H9 (cell line): ENCODE measurements around the gene AK4. TPM values are rescaled to one million over a fixed set of nuclear protein-coding genes. Genes with fewer than 3 reads are reported as not detected.

ENCODE experiments used
- DNase-seq: peaks from one replicate; pipeline ENCODE4 v3.0.0-alpha.2; 2017
- H2AFZ ChIP-seq: one replicate; pipeline ENCODE4 v1.6.1; 2013; ENCODE audit warnings: mild to moderate bottlenecking, low read length, control low read depth, moderate library complexity
- H2AK5ac ChIP-seq: 2 replicates; pipeline ENCODE4 v1.6.1; 2013; ENCODE audit warnings: low read length, control low read depth, mixed read lengths; ENCODE audit not compliant: insufficient read length
- H2BK120ac ChIP-seq: one replicate; pipeline ENCODE4 v1.6.1; 2013; ENCODE audit warnings: low read depth, mild to moderate bottlenecking, low read length, control low read depth, inconsistent platforms; ENCODE audit not compliant: poor library complexity, severe bottlenecking
- H2BK12ac ChIP-seq: 2 replicates; pipeline ENCODE4 v1.6.1; 2013; ENCODE audit warnings: low read length, control low read depth, mixed read lengths, low read depth; ENCODE audit not compliant: insufficient read length
- H2BK15ac ChIP-seq: 2 replicates; pipeline ENCODE4 v1.6.1; 2013; ENCODE audit warnings: low read depth, low read length, control low read depth
- H2BK20ac ChIP-seq: one replicate; pipeline ENCODE4 v1.6.1; 2013; ENCODE audit warnings: low read depth, mild to moderate bottlenecking, low read length, control low read depth, inconsistent platforms; ENCODE audit not compliant: poor library complexity, severe bottlenecking
- H2BK5ac ChIP-seq: 2 replicates; pipeline ENCODE4 v1.6.1; 2013; ENCODE audit warnings: low read length, control low read depth, mixed read lengths; ENCODE audit not compliant: insufficient read length
- H3K14ac ChIP-seq: 2 replicates; pipeline ENCODE4 v1.6.1; 2013; ENCODE audit warnings: low read length, control low read depth; ENCODE audit not compliant: insufficient read depth
- H3K18ac ChIP-seq: 2 replicates; pipeline ENCODE4 v1.6.1; 2013; ENCODE audit warnings: low read depth, mild to moderate bottlenecking, mixed read lengths, low read length, control low read depth; ENCODE audit not compliant: insufficient read length
- H3K23ac ChIP-seq: 2 replicates; pipeline ENCODE4 v1.6.1; 2013; ENCODE audit warnings: low read length, control low read depth, mixed read lengths, low read depth; ENCODE audit not compliant: insufficient read length
- H3K23me2 ChIP-seq: 2 replicates; pipeline ENCODE4 v1.6.1; 2013; ENCODE audit warnings: low read depth, mild to moderate bottlenecking, mixed read lengths, low read length, control low read depth; ENCODE audit not compliant: insufficient read length, poor library complexity, severe bottlenecking
- H3K27ac ChIP-seq: 2 replicates; pipeline ENCODE4 v1.5.1; 2013; ENCODE audit warnings: low read length, control low read depth, mixed read lengths, low read depth; ENCODE audit not compliant: insufficient read length
- H3K27me3 ChIP-seq: 2 replicates; pipeline ENCODE4 v1.6.1; 2013; ENCODE audit warnings: low read length, control low read depth, inconsistent platforms; ENCODE audit not compliant: insufficient read depth
- H3K4ac ChIP-seq: 2 replicates; pipeline ENCODE4 v1.6.1; 2013; ENCODE audit warnings: low read depth, mild to moderate bottlenecking, control low read depth, inconsistent platforms, low read length, moderate library complexity
- H3K4me1 ChIP-seq: 2 replicates; pipeline ENCODE4 v1.6.1; 2013; ENCODE audit warnings: low read length, control low read depth, inconsistent platforms; ENCODE audit not compliant: insufficient read depth
- H3K4me2 ChIP-seq: 2 replicates; pipeline ENCODE4 v1.6.1; 2013; ENCODE audit warnings: low read length, control low read depth, mixed read lengths; ENCODE audit not compliant: insufficient read length, insufficient read depth
- H3K56ac ChIP-seq: 2 replicates; pipeline ENCODE4 v1.6.1; 2013; ENCODE audit warnings: low read depth, mild to moderate bottlenecking, mixed read lengths, low read length, control low read depth; ENCODE audit not compliant: insufficient read length
- H3K79me1 ChIP-seq: 2 replicates; pipeline ENCODE4 v1.6.1; 2013; ENCODE audit warnings: low read depth, mild to moderate bottlenecking, moderate library complexity, low read length, control low read depth, inconsistent platforms; ENCODE audit not compliant: insufficient read depth, poor library complexity, severe bottlenecking
- H3K79me2 ChIP-seq: 2 replicates; pipeline ENCODE4 v1.6.1; 2013; ENCODE audit warnings: low read length, control low read depth, inconsistent platforms; ENCODE audit not compliant: insufficient read depth
- H3K9ac ChIP-seq: 2 replicates; pipeline ENCODE4 v1.6.1; 2013; ENCODE audit warnings: low read length, control low read depth, mixed read lengths; ENCODE audit not compliant: insufficient read length; ENCODE audit errors: extremely low read depth
- H3K9me3 ChIP-seq: one replicate; pipeline ENCODE4 v1.6.1; 2013; ENCODE audit warnings: low read depth, low read length, inconsistent platforms; ENCODE audit not compliant: control insufficient read depth
- H3T11ph ChIP-seq: one replicate; pipeline ENCODE4 v1.6.1; 2013; ENCODE audit warnings: mild to moderate bottlenecking, low read length, control low read depth, inconsistent platforms
- H4K20me1 ChIP-seq: one replicate; pipeline ENCODE4 v1.6.1; 2013; ENCODE audit not compliant: control insufficient read depth, insufficient read length, insufficient read depth
- H4K5ac ChIP-seq: 2 replicates; pipeline ENCODE4 v1.6.1; 2013; ENCODE audit warnings: low read depth, mild to moderate bottlenecking, mixed read lengths, low read length, control low read depth; ENCODE audit not compliant: insufficient read length
- H4K8ac ChIP-seq: replicated peaks from 2 replicates; pipeline ENCODE4 v1.6.1; 2013; ENCODE audit warnings: low read length, control low read depth, mixed read lengths, low read depth; ENCODE audit not compliant: insufficient read length
- H4K91ac ChIP-seq: 2 replicates; pipeline ENCODE4 v1.6.1; 2013; ENCODE audit warnings: low read depth, mild to moderate bottlenecking, moderate library complexity, mixed read lengths, low read length, control low read depth; ENCODE audit not compliant: insufficient read length
- H3K27ac Mint-ChIP-seq, 3 experiments: 2 replicates in 2 of 3; 3 replicates in 1 of 3; pipeline ENCODE4 v1.8.0; 2020 to 2021; ENCODE audit warnings: mixed read lengths in 3 of 3, mild to moderate bottlenecking in 1 of 3, moderate library complexity in 1 of 3
- H3K27me3 Mint-ChIP-seq: 2 replicates; pipeline ENCODE4 v1.8.0; 2021; ENCODE audit warnings: low read depth, mild to moderate bottlenecking, moderate library complexity, mixed read lengths
- H3K36me3 Mint-ChIP-seq, 3 experiments: 2 replicates in 2 of 3; 3 replicates in 1 of 3; pipeline ENCODE4 v1.8.0; 2020 to 2021; ENCODE audit warnings: low read depth in 3 of 3, mixed read lengths in 3 of 3; ENCODE audit not compliant: insufficient read depth in 1 of 3
- H3K4me1 Mint-ChIP-seq, 2 experiments: 2 replicates each; pipeline ENCODE4 v1.8.0; 2020; ENCODE audit warnings: mixed read lengths in 2 of 2
- H3K4me3 Mint-ChIP-seq, 2 experiments: 2 replicates in 1 of 2; 3 replicates in 1 of 2; pipeline ENCODE4 v1.8.0; 2020 to 2021; ENCODE audit warnings: mild to moderate bottlenecking in 2 of 2, mixed read lengths in 2 of 2, moderate library complexity in 1 of 2
- H3K9me3 Mint-ChIP-seq, 2 experiments: 2 replicates in 1 of 2; 3 replicates in 1 of 2; pipeline ENCODE4 v1.8.0; 2020; ENCODE audit warnings: mild to moderate bottlenecking in 2 of 2, mixed read lengths in 2 of 2, moderate library complexity in 1 of 2
- WGBS: extraction: QIAGEN DNeasy Blood & Tissue Kit; methylation state at CpG from one replicate; pipeline ENCODE4 v1.1.7; 2013; ENCODE audit warnings: missing lambda C conversion rate, low lambda C conversion rate, mixed read lengths; ENCODE audit not compliant: insufficient read length; ENCODE audit errors: extremely low coverage; 5-methylcytosine and 5-hydroxymethylcytosine counted together
- total RNA-seq: library from RNA; stranded (reverse); gene quantifications from 2 replicates; pipeline ENCODE4 v1.2.1, GENCODE V29; 2021
- TF ChIP-seq, protein P1 (sequence below): fragments of 200-600 bp; sonication (generic); conservative IDR thresholded peaks from 3 replicates; pipeline ENCODE4 v1.8.0; 2021; ENCODE audit warnings: antibody characterized with exemption, mild to moderate bottlenecking

The AK4 gene
- total RNA-seq, 1 experiment from 2014 or later = 45.6 TPM

DNA sequence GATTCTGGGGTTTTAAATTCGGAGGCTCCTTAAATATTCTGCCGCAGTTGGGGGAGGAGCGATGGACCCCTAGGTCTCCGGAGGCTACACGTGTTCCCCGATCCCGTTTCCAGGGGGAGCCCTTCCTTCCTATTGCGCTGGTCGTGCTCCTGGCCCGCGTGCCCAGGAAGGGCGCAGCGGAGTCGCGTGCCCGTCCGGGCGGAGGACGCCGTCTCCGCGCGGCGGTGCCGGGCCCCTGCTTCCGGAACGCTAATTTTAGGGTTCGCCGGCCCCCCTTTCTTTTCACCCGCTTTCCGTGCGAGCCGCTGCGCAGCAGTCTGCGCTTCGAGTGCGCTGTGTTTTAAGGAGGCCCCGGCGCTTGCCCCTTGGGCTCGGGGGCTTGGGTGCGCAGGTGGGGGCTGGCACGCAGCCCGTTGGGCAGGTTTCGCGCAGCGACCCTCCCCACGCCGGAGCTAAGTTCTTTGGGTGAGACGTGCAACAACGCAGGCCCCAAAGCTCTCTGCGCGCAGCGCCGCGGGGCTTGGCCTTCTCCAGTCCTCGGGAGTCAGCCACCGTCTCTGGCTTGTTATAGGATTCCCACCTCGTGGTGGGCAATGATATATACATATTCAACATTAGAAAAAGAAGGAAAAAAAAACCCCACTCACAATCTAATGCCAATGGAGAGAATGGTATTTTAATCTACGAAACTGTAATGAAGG, 117.8 kb downstream of the AK4 start:
- Histone ChIP-seq H4K8ac (no peak overlapping the region), H2BK20ac (no peak overlapping the region), H3K23ac (no peak overlapping the region), H2AK5ac (no peak overlapping the region), H2BK5ac (no peak overlapping the region), H2BK12ac (no peak overlapping the region), H3K79me2 (no peaks in the 10 kb centered on the region), H3K9ac (no peak overlapping the region), H3K4ac (no peak overlapping the region), H4K91ac (no peak overlapping the region), H4K20me1 (no peaks in the 10 kb centered on the region), H3K9me3 (no peaks in the 10 kb centered on the region), H3K27ac (no peak overlapping the region), H3K4me2 (peak overlapping the region; percentile 68), H2BK15ac (no peak overlapping the region), H3T11ph (no peak overlapping the region), H4K5ac (no peak overlapping the region), H2AFZ (no peak overlapping the region), H3K14ac (peak overlapping the region; percentile 79), H3K56ac (no peak overlapping the region), H3K4me1 (no peaks in the 10 kb centered on the region), H3K23me2 (peaks cover 11% of the 10 kb centered on the region), H3K18ac (peak overlapping the region; percentile 54), H3K27me3 (no peaks in the 10 kb centered on the region; the same call in 1 of the 2 replicates), H3K79me1 (no peaks in the 10 kb centered on the region), H2BK120ac (no peak overlapping the region)
- Mint-ChIP-seq H3K36me3 (no peaks in the 10 kb centered on the region), H3K4me1 (peaks cover 21 to 31% of the 10 kb centered on the region in 2 experiments), H3K27me3 (peaks cover 35% of the 10 kb centered on the region), H3K9me3 (no peaks in the 10 kb centered on the region), H3K27ac (peak overlapping the region in 1 of 3 experiments; percentile 88; a peak in 2 of 7 replicates), H3K4me3 (peak overlapping the region; percentile 66 to 84)
- WGBS = no CpG with 5 or more reads among the region's 59 CpGs
- TF ChIP-seq, protein P1, sequence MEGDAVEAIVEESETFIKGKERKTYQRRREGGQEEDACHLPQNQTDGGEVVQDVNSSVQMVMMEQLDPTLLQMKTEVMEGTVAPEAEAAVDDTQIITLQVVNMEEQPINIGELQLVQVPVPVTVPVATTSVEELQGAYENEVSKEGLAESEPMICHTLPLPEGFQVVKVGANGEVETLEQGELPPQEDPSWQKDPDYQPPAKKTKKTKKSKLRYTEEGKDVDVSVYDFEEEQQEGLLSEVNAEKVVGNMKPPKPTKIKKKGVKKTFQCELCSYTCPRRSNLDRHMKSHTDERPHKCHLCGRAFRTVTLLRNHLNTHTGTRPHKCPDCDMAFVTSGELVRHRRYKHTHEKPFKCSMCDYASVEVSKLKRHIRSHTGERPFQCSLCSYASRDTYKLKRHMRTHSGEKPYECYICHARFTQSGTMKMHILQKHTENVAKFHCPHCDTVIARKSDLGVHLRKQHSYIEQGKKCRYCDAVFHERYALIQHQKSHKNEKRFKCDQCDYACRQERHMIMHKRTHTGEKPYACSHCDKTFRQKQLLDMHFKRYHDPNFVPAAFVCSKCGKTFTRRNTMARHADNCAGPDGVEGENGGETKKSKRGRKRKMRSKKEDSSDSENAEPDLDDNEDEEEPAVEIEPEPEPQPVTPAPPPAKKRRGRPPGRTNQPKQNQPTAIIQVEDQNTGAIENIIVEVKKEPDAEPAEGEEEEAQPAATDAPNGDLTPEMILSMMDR = peak; percentile 64
- DNase-seq = peak; percentile 82
